ENCODE data around the gene ABCA13. TPM values are rescaled to one million over a fixed set of nuclear protein-coding genes. Genes with fewer than 3 reads are reported as not detected.

Gene ABCA13
- total and polyA plus RNA-seq, 2 of the 4 experiments (the other 2 are of a cell fraction): under 0.01 to 0.07 TPM

DNA sequence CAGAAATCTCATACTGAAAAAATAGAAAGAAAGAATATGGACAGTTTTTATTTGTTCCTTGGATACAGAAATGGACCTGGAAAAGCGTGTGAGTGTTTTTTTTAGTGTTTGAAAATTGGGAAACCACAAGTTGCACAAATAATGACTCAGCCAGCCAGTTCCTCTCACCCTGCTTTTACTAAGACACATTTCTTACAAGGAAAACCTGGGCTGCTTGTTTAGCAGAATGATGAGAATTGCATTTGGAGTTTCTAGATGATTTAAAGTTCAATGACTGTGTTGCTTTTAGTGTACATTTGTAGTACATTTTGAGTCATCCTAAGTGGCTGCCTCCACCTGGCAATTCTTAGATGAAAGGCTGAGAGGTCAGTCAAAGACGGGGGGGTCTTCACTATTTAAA lies 218.7 kb downstream of the ABCA13 start:
- H3K79me1 ChIP-seq (ENCODE audit: low read depth in 1 of 2, low read length in 2 of 2): no peaks in the 10 kb centered on the region
- no peak overlapping the region for H2AFZ ChIP-seq (replicated peaks; ENCODE audit: low read length, poor library complexity)

More for the DNA sequence above, 218.7 kb downstream of the ABCA13 start:
- ChIA-PET CTCF (no interaction called here), POLR2A (ENCODE audit: unreplicated experiment) (no interaction called here)
- Histone ChIP-seq H3K4ac (ENCODE audit: low read depth, low read length) (no peak overlapping the region), H2BK120ac (ENCODE audit: low read depth, low read length) (no peak overlapping the region), H2BK15ac (ENCODE audit: low read depth, low read length) (no peak overlapping the region), H4K91ac (ENCODE audit: insufficient read depth, low read depth, low read length) (no peak overlapping the region), H3K27ac (ENCODE audit: insufficient read depth, low read length) (no peak overlapping the region), H3K18ac (ENCODE audit: low read depth, low read length) (no peak overlapping the region), H3K4me3 (ENCODE audit: insufficient read depth, low read depth, low read length) (no peak overlapping the region), H3K56ac (ENCODE audit: extremely low read depth, insufficient read depth, low read length) (no peak overlapping the region), H3K23ac (ENCODE audit: low read depth, low read length) (no peak overlapping the region), H4K20me1 (ENCODE audit: insufficient read depth, low read length) (no peaks in the 10 kb centered on the region), H2BK20ac (ENCODE audit: low read depth, low read length) (no peak overlapping the region), H4K5ac (ENCODE audit: low read depth, low read length) (no peak overlapping the region), H3K36me3 (ENCODE audit: control insufficient read depth, insufficient read depth, low read length) (no peaks in the 10 kb centered on the region), H3K27me3 (ENCODE audit: control insufficient read depth, insufficient read depth, low read length) (no peaks in the 10 kb centered on the region), H3K4me1 (ENCODE audit: control insufficient read depth, insufficient read depth, low read length) (no peaks in the 10 kb centered on the region), H3K4me2 (ENCODE audit: low read depth, low read length) (no peak overlapping the region), H3K14ac (replicated peaks; ENCODE audit: low read depth, low read length) (no peak overlapping the region), H4K8ac (ENCODE audit: low read depth in 2 of 2, low read length in 2 of 2) (no peak overlapping the region), H2AK5ac (ENCODE audit: low read depth, low read length) (no peak overlapping the region), H3K9me3 (ENCODE audit: control insufficient read depth, insufficient read depth, low read length) (no peaks in the 10 kb centered on the region), H3K9ac (ENCODE audit: low read depth, low read length) (no peak overlapping the region), H2BK5ac (ENCODE audit: low read depth, low read length, poor library complexity, severe bottlenecking) (no peak overlapping the region), H2AK9ac (replicated peaks; ENCODE audit: low read depth, low read length, poor library complexity) (no peak overlapping the region), H3K9me1 (ENCODE audit: insufficient read depth, low read length) (no peaks in the 10 kb centered on the region)
- in situ Hi-C loops (cut with MboI; ENCODE audit: low sequenced_read_pairs) (no loop called here), dilution Hi-C loops (cut with HindIII; ENCODE audit: low sequenced_read_pairs, unreplicated experiment) (no loop called here), intact Hi-C loops (cut with micrococcal nuclease) (no loop called here)
- peak; percentile 27 for DNase-seq
- BruUV-seq (replicated peaks): no TSS peak
- TF ChIP-seq RCOR1 (IDR thresholded peaks at IDR 0.05; ENCODE audit: insufficient replicate concordance, low read length) (no peak), RAD21 (IDR thresholded peaks at IDR 0.05; ENCODE audit: low read length) (no peak), MAZ (IDR thresholded peaks at IDR 0.05; ENCODE audit: borderline replicate concordance, low read depth, low read length) (no peak), NFE2L2 (IDR thresholded peaks at IDR 0.05; ENCODE audit: low read depth, low read length) (no peak), MAFK (IDR thresholded peaks at IDR 0.05; ENCODE audit: low read depth, low read length) (no peak), FOS (IDR thresholded peaks at IDR 0.05; ENCODE audit: low read depth, low read length) (no peak), CEBPB (IDR thresholded peaks at IDR 0.05; ENCODE audit: low read depth, low read length) (peak; percentile 40; the same call in 1 of the 2 replicates), BHLHE40 (IDR thresholded peaks at IDR 0.05; ENCODE audit: low read depth, low read length) (no peak)
- no CpG with 5 or more reads among the region's 2 CpGs for WGBS, 2 experiments (ENCODE audit: extremely low coverage in 2 of 2, insufficient read length in 1 of 2)
- ATAC-seq (ENCODE audit: low read depth): no peak
